T-helper 1 cell (primary cell): ENCODE data around the gene PGM2L1.

Experiments
- DNase-seq, 5 donors: peaks; one replicate each; pipeline ENCODE4 v3.0.0-alpha.2; 2012 to 2020

The PGM2L1 gene

DNA sequence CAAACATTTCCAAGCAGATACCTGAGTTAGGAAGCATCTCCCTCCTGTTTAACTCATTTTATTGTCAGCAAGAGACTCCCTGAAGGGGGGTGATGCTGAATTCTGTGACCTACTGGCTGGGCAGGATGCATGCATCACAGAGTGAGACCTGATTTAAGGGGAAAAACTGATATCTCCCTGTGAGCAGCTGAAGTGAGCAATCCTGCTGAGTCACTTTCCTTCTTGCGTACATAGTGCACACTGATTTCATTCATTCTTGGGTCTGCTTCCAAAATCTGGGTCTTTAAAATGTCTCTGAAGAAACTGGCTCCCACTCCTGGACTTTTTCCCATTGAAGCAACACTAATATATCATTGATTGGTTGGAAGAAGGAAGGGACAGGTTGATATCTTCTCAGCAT is 110.1 kb downstream of the PGM2L1 start:
- DNase-seq: no peak

DNA sequence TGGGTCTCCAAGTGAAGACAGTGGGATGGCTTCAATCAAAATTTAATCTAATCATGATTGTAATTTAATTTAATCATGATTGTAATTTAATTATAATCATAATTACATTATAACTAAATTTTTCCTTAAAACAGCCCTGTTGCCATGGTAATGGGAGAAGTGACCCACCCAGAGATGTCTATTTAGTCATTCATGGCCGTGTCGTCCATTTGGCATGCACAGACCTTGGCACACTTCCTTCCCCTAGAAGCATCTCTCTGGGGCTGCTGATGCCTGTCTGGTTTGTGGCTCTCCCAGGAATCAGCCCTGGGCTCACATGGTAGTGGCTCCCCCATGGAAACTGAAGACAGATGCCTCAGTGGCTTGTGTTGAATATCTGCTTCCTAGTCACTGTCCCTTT is 113.8 kb downstream of the PGM2L1 start:
- no peak for DNase-seq

DNA sequence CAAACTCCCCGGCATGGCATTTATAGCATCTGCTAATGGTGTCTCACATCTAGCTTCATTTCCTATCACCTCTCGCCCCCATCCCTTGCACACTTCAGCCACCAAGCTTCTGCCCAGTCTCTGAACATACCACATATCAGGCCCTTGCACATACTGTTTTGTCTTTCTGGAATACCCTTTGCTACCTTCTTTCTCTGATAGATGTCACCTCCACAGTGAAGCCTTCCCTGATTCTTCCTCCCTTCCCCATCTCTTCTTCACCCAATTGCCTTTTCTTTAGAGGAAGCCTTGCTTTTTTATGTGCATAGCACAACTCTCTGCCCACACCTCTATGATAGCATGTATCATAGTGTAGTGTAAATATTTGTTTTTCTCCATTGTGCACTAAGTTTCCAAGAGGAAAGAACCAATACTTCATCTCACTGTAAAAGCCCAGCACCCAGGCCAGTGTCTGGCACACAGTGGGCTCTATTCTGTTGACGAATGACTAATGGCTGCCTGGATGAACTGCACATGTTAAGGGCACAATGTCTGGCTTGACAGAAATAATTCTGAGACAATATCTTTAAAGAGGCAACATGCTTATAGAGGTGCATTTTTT is 114.6 kb downstream of the PGM2L1 start:
- no peak for DNase-seq

DNA sequence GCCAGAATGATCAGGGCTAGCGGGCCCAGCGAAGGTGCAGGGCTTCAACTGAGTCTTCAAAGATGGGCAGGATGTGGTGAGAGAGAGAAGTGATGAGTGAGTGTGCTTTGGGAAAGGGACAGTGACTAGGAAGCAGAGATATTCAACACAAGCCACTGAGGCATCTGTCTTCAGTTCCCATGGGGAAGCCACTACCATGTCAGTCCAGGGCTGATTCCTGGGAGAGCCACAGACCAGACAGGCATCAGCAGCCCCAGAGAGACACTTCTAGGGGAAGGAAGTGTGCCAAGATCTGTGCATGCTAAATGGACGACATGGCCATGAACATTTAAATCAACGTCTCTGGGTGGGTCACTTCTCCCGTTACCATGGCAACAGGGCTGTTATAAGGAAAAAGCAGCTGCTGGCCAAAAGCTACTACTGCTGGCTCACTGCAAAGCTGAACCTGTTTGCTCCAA is 115.3 kb downstream of the PGM2L1 start:
- peak in 1 of 5 donors; percentile 14 for DNase-seq

DNA sequence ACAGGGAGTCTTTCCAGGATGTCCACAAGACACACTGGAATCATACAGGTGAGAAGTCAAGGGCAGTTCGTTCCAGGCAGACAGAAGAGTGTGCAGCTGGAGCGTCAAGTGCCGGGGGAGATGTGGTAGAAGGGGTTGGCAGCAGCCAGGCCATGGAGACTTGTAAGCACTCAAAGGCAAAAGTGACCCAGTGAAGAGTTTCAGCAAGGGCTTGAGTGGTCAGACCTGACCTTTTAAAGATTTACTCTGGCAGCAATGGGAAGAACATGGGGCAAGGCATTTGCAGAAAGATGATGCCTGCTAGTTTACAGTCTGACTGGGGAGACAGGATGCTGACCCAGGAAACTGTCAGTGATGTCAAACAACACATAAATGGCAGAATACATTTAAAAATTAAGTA is 115.8 kb downstream of the PGM2L1 start:
- DNase-seq: no peak

DNA sequence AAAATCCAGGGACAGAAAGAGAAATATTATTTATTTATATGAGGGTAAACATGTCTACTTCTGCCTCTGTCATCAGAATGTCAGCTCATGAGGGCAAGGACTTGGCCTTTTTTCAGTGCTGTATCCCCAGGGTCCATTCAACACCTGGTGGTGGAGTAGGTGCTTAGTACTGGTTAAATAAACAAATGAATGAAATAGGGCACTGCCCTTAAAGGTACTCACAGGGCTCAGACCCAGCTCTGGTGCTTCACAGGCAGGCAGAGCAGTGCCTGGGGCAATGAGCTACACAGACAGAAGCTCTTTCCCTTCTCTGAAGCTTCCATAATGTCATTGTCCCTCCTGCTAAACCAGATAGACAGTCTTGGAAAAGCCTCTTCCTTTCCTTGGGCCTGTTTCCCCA is 117.7 kb downstream of the PGM2L1 start:
- DNase-seq: no peak
